Mucosa of gallbladder (tissue), 1 donor: ENCODE data around the gene DEFB126. TPM values are rescaled to one million over a fixed set of nuclear protein-coding genes. Genes with fewer than 3 reads are reported as not detected.
"Not testable (repeated sequence)": the region's sequence is repeated elsewhere in the genome, so short reads cannot be mapped to it uniquely, and the experiment has no call there.

Experiments used
- DNase-seq: peaks from one replicate; pipeline ENCODE4 v3.0.0-alpha.2; 2020; ENCODE audit warnings: low spot score
- total RNA-seq: library from RNA; stranded (reverse); gene quantifications from one replicate; pipeline ENCODE4 v1.2.1, GENCODE V29; 2021
- donor health status: DM: no; HTN: no; CAD: no.

DEFB126 gene, protein sequence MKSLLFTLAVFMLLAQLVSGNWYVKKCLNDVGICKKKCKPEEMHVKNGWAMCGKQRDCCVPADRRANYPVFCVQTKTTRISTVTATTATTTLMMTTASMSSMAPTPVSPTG
- total RNA-seq = not detected

DNA sequence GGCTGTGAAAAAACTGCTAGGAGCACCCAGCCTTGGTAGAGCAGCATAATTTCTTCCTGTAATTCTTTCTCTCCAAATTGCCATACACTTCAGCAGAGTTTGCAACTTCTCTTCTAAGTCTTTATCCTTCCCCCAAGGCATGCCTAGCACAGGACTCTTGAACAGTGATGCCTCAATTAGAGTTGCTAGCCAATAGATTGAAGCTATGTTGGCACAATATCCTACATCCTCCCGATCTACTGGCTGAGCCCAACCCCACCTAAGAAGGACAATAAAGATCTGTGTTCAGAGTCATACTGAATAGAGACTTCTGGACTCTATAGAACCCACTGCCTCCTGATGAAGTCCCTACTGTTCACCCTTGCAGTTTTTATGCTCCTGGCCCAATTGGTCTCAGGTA is at the start of gene DEFB126:
DEFB126 (plus strand) TSS at position 301 of the 400 bp plus-strand sequence; CDS start at position 340, 39 bp downstream.
- DNase-seq = no peak

DNA sequence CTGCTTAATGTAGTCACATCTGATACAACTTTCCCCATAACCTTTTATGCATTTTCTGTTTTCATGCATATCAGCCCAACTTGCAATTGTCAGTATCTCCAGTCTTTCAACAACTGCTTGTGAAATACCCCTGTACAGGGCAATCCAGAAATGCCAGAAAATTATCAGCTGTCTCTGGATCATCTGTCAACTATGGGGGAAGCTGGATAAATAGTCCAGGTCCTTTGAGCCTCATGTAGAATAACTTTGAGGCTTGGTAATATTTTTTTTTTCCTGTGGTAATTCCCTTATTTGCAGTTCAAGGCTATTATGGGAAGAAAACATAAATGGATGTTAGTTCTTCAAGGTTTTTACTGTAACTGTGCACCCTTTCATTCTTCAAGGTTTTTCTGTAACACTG is 48.7 kb upstream of the DEFB126 start:
- DNase-seq = no peak

DNA sequence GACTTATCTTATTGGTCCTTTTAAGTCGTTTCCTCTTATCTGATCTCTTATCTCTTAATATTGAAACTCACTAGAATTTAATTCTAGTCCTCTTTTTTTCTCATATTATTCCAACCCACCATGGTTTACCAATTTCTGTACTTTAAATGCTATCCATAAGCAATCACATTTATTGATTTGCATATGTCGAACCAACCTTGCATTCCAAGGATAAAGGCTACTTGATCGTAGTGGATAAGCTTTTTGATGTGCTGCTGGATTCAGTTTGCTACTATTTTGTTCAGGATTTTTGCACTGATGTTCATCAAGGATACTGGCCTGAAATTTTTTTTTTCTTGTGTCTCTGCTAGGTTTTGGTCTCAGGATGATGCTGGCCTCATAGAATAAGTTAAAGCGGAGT is 47.2 kb upstream of the DEFB126 start:
- no peak for DNase-seq

DNA sequence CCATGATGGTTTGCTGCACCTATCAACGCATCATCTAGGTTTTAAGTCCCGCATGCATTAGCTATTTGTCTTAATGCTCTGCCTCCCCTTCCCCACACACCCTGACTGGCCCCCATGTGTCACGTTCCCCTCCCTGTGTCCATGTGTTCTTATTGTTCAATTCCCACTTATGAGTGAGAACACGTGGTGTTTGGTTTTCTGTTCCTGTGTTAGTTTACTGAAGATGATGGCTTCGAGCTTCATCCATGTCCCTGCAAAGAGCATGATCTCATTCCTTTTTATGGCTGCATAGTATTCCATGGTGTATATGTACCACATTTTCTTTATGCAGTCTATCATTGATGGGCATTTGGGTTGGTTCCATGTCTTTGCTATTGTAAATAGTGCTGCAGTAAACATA is 44.7 kb upstream of the DEFB126 start:
- not testable (repeated sequence) for DNase-seq

DNA sequence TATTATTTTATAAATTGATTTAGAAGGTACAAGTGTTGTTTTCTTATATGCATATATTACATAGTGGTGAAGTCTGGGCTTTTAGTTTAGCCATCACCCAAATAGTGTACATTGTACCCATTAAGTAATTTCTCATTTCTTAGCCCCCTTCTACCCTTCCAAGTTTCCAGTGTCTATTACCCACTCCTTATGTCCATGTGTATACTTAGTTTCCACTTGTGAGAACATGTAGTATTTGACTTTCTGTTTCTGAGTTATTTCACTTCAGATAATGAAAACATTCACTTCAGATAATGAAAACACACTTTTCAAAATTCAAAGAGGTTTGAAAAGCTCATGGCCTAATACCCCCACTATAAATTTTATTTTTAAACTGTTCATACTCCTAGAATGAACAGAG is 40.4 kb upstream of the DEFB126 start:
- DNase-seq = no peak

DNA sequence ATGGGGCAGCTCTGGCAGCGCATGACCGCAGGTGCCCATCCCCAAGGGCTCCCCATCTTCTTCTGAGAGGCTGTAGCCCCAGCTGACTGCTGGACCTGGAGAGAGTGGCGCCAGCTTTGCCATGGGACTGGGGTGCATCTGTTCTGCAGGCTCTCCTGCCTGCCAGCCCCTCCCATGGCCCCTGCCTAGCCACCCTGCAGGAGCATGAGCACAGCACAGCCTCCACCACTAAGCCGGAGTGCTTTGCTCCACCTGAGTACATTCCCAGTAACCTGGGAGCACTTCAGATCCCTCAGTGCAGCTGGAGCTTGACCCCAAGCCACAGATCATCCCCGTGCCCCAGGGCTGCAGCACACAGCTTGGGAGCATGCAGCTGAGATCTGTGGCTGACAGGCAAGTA is 38.9 kb upstream of the DEFB126 start:
- DNase-seq = no peak

DNA sequence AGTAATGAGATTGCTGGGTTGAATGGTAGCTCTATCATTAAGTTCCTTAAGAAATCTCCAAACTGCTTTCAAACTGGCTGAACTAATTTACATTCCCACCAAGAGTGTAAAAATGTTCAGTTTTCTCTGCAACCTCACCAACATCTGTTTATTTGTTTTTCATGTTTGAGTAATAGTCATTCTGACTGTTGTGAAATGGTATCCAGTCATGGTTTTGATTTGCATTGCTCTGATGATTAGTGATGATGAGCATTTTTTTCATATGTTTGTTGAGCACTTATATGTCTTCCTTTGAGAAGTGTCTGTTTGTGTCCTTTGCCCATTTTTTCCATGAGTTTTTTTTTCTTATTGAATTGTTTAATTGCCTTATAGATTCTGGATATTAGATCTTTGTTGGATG is 30.0 kb upstream of the DEFB126 start:
- DNase-seq = no peak

DNA sequence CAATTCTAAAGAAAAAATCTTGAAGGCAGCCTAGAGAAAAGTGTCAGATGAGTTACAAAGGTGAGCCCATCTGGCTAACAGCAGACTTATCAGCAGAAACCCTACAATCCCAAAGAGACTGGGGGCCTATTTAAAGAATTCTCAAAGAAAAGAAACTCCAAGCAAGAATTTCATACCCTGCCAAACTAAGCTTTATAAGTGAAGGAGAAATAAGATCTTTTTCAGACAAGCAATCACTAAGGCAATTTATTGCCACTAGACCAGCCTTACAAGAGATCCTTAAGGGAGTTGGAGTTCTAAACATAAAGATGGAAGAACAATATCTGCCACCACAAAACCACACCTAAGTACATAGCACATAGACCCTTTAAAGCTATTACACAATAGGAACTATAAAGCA is 24.9 kb upstream of the DEFB126 start:
- DNase-seq = no peak

DNA sequence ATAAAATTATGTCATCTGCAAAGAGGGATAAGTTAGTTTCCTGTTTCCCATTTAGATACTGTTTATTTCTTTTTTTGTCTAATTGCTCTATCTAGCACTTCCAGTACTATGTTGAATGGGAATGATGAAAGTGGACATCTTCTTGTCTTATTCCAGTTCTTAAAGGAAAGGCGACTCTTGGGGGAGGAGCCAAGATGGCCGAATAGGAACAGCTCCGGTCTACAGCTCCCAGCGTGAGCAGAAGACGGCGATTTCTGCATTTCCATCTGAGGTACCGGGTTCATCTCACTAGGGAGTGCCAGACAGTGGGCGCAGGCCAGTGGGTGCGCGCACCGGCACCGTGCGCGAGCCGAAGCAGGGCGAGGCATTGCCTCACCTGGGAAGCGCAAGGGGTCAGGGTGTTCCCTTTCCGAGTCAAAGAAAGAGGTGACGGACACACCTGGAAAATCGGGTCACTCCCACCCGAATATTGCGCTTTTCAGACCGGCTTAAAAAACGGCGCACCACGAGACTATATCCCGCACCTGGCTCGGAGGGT is 12.5 kb upstream of the DEFB126 start:
- not testable (repeated sequence) for DNase-seq

DNA sequence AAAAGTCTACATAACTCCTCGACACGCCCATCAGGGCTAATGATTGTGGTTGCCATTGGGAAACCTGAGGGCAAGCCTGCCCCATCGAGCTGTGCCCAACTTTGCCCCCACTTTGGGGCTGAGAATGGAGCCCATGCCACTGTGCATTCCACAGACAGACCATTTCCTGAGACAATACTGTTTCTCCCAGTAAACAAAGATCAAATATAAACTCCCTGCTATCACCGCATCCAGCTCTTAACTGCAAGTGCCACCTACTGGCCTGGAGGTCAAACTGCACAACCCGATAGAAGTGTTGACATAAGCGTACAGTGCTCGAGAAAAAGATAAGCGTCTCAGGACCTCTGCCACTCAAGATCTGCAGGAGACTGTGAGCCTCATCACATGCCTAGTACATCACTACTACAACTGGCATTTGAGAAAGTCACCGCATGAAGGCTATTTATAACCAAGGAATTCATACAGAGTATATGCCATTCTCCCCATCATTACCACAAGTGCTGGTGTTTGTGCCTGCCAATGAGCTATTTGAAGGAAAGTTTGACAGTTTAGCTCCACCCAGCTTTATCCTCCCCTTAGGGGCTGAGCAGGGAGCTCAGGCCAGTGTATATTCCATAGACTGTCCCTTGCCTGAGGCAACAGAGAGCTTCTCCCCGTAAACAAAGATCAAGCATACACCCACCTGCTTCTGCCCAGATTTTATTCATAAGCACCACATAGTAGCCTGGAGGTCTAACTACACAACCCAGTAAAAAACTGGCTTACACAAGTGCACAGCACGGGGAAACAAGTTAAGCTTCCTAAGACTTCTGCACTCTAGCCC is 4.5 kb upstream of the DEFB126 start:
- no peak for DNase-seq

DNA sequence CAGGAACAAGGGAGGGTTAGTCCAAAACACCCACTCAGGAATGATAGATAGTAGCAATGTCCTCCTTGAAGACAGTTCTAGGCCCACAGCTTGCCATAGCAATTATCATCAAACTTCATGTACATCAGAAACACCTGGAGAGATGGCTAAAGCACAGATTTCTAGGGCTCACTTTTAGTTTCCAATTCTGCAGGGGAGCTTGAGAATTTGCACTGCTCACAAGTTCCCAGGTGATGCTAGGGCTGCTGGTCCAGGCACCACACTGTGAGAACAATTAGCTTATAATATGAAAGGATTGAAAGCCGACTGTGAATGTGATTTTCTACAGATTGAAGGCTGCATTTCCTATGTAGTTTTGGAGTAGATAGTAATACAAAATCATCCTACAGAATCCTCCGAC is 3.5 kb downstream of the DEFB126 start:
- DNase-seq = no peak

DNA sequence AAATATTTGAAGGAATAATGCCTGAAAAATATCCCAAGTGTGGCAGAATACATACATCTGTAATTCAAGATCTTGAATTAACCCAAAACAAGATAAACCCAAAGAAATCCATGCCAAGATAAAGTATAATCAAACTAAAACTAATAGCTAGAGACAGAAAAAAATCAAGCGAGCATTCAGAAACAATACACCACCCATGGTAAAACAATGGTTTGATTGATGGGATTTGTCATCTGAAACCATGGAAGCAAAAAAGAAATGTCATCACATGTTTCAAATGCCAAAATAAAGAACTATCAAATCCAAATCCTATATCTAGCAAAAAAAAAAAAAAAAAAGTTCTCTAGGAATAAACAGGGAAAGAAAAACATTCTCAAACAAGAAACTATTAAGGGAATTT is 9.7 kb downstream of the DEFB126 start:
- no peak for DNase-seq

DNA sequence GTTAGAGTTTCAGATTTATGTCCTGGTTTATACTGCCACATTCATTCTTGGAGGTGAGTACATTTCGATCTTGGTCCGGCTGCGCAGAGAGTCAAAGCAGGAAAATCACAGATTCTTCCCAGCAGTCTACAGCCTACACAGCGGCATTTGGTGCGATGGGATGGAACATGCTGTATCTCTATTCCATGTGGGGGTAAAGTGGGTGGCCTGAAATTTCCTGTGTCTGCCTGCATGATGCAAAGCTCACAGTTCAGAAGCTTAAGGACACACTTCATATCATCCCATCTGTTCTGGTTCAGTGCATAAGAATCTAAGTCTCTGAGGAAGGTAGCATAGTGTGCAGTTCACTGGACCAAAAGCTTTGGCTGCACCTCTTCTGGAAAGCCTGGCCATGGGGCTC is 14.8 kb downstream of the DEFB126 start, which contains the start of gene DEFB127:
DEFB127 (plus strand) TSS at position 301 of the 400 bp plus-strand sequence; CDS start at position 392, 91 bp downstream.
- no peak for DNase-seq

DNA sequence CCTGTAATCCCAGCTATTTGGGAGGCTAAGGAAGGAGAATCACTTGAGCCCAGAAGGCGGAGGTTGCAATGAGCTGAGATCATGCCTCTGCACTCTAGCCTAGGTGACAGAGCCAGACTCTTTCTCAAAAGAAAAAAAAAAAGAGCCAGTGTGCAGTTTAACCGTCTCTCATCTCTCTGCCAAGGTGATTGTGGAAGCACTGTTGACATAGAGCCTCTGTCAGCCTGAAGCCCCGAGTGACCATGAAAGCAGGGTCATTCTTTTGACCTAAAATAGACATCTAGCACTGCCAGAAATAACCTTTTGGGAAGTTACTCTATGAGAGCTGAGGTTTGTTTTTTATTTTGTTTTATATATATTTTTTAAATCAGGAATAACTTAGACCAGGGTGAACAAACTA is 22.2 kb downstream of the DEFB126 start:
- DNase-seq = no peak

DNA sequence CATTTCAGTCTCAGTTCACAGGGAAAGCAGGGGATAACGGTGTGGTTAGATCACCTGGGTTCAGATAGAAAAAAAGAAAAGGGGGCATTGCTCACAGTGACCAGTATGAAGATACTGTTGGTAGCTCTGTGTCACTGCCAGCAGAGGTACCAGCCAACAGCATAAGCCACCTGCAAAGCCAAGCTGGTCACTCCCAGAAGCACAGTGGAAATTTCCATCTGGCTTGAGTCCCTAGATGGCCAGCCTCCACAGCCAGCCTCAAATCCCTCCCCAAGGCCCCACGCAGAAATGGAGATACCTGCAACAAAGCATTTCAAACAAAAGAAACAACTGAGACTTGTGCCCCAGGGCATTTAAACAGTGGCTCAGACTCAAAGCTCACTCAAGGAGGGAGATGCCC is 26.5 kb downstream of the DEFB126 start:
- DNase-seq = no peak

DNA sequence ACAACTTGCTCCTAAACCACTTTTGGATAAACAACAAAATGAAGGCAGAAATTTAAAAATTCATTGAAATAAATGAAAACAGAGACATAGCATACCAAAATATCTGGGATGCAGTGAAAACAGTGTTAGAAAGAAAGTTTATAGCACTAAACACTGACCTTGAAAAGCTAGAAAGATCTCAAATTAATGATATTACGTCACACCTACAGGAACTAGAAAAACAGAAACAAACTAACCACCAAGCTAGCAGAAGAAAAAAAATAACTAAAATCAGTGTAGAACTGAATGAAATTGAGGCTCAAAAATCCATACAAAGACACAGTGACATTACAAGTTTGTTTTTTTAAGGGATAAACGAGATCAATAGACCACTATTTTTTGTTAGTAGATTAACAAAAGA is 41.9 kb downstream of the DEFB126 start:
- no peak for DNase-seq

DNA sequence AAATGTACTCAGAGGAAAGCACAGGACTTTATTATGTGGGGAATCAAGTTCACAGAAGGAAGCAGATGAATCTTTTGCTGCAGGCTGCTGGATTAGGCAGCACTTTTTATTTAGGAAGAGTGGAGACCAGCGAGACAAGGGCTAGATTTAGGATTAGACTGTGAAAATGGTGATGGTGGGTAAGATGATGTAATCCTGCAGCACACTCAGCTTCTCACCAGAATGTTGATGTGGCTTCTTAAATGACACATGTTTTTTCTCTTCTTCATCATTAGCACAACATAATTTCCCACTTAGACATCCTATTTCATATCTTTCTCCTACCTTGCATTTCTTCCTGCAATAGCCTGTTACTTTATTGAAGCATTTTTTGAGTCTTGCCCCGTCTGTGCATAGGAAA is 45.3 kb downstream of the DEFB126 start:
- DNase-seq = no peak

DNA sequence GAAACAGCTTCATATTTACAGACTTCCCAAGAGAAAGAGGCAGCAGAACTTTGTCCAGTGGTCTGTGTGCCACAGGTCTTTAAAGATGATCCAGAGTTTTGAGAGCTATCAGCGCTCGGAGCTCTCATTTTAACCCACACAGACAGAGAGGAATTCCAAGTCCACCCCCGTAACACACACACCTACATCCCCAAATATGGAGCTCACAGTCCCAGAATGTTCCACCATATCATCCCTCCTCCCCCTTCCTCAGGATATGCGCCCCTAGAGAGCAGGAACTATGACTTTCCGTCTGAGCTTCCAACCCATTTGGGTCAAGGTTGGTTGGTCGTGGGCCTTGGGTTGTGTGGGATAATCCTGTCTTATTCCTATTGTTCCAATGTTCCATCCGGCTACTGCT is 47.2 kb downstream of the DEFB126 start, which contains the start of gene DEFB128:
DEFB128 (minus strand) TSS at position 101 of the 400 bp plus-strand sequence; CDS start at position 13, 88 bp downstream.
- no peak for DNase-seq

Other genes with a start within 250 kb of the DEFB126 start
- gene DEFB125, start 54.9 kb upstream of the DEFB126 start, total RNA-seq = not detected
- not detected for gene DEFB127, start 14.9 kb downstream of the DEFB126 start, total RNA-seq
- not detected for gene DEFB128, start 47.1 kb downstream of the DEFB126 start, total RNA-seq
- not detected for gene DEFB129, start 84.7 kb downstream of the DEFB126 start, total RNA-seq
- gene DEFB132, start 115.1 kb downstream of the DEFB126 start, total RNA-seq = not detected
- gene C20orf96, start 148.2 kb downstream of the DEFB126 start, total RNA-seq = 10.6 TPM
- gene ZCCHC3, start 155.0 kb downstream of the DEFB126 start, total RNA-seq = 16.7 TPM
- gene SOX12, start 183.0 kb downstream of the DEFB126 start, total RNA-seq = 17.5 TPM
- gene NRSN2, start 204.5 kb downstream of the DEFB126 start, total RNA-seq = 30.5 TPM
- 13.6 TPM for gene TRIB3, start 238.2 kb downstream of the DEFB126 start, total RNA-seq